Brain microvascular endothelial cell (primary cell): Measurements from ENCODE around the gene CREBRF.
"Not testable (repeated sequence)": the region's sequence is repeated elsewhere in the genome, so short reads cannot be mapped to it uniquely, and the experiment has no call there.

ENCODE experiments used
- DNase-seq: peaks from one replicate; pipeline ENCODE4 v3.0.0-alpha.2; 2020
- H3K27ac ChIP-seq: fragments of 250-450 bp; sonication (Bioruptor Pico); 2 replicates; pipeline ENCODE4 v1.5.1; 2020; ENCODE audit warnings: mild to moderate bottlenecking, moderate library complexity
- H3K27me3 ChIP-seq: fragments of 250-450 bp; sonication (Bioruptor Pico); replicated peaks from 2 replicates; pipeline ENCODE4 v1.5.1; 2020; ENCODE audit warnings: mild to moderate bottlenecking
- H3K36me3 ChIP-seq: fragments of 250-450 bp; sonication (Bioruptor Pico); replicated peaks from 2 replicates; pipeline ENCODE4 v1.5.1; 2020; ENCODE audit warnings: mild to moderate bottlenecking
- H3K4me3 ChIP-seq: 2 replicates; pipeline ENCODE4 v1.5.1; 2011; ENCODE audit warnings: low read depth, mild to moderate bottlenecking, control low read depth, low read length, moderate library complexity
- CTCF ChIP-seq: IDR thresholded peaks from 2 replicates; pipeline ENCODE4 v1.5.1; 2011; ENCODE audit warnings: low read depth, mild to moderate bottlenecking, moderate library complexity, low read length, control low read depth, inconsistent platforms; ENCODE audit errors: missing control alignments
- in situ Hi-C: cut with HindIII; loops from 2 replicates; pipeline ENCODE4 v1.10.0; 2017; ENCODE audit warnings: low sequenced_read_pairs, low pct_ligation_motif_present

CREBRF gene

DNA sequence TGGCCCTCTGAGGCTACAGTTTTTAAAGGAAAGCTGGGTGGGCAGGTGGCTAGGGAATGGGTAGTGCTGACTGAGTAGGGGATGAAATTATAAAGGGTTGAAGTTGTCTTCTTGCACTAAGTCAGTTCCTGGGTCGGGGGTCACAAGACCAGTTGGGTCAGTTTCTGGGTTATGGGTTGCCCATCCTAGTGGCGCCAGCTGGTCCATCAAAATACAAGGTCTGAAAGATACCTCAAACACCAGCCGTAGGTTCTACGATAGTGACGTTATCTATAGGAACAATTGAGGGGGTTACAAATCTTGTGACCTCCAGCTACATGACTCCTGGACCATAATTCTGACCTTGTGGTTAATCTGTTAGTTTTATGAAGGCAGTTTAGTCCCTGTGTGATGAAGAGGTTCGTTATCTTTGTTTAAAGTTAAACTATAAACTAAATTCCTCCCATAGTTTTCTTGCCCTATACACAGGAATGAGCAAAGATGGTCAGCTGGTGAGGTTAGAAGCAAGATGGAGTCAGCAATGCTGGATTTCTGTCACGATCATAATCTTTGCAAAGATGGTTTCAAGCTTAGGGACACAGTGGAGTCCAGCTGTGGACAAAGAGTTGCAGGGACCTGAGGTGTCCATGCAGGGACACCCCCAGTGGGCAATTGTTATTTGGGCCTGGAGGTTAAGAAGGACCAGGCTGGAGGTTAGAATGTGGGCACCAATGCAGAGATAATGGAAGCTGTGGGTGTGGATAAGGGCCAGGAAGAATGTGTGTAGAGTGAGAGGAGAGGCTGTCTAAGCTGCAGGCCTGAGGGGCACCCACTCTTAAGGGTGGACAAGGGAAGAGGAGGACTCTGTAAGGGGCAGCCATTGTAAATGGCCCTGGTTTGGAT is 14.0 kb upstream of the CREBRF start:
- Histone ChIP-seq H3K4me3 (no peak overlapping the region), H3K27ac (no peak overlapping the region), H3K36me3 (no peaks in the 10 kb centered on the region), H3K27me3 (no peaks in the 10 kb centered on the region)
- in situ Hi-C loops = no loop called here
- no peak for DNase-seq
- TF ChIP-seq CTCF = no peak

GRCh38 chr5:173042763-173043107 is 13.4 kb upstream of the CREBRF start:
- no peak for TF ChIP-seq CTCF
- no peaks in the 10 kb centered on the region for H3K36me3 ChIP-seq
- in situ Hi-C loops = no loop called here
- H3K27me3 ChIP-seq = no peaks in the 10 kb centered on the region
- H3K27ac ChIP-seq = no peak overlapping the region
- H3K4me3 ChIP-seq = no peak overlapping the region
- DNase-seq = no peak

DNA sequence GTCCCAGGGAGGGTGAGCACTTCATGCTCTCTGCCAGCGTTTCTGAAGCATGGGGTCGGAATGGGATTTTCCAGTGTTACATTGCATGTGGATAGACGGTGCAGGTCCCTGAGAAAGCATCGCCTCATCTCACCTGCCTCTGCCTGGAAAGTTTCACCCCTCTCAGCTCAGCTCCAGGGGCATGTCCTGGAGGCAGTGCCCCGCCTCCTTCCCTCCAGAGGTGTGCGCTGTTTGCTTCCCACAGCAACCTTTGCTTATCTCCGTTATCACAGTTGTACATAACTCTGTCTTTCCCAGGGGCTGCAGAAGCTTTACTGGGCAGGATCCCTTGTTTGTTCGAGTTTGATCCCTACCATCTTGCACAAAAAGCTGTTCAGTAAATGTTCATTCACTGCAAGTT is 10.7 kb upstream of the CREBRF start:
- in situ Hi-C loops = no loop called here
- no peak overlapping the region for H3K27ac ChIP-seq
- TF ChIP-seq CTCF = no peak
- DNase-seq = no peak
- H3K36me3 ChIP-seq = no peaks in the 10 kb centered on the region
- H3K4me3 ChIP-seq = no peak overlapping the region
- no peaks in the 10 kb centered on the region for H3K27me3 ChIP-seq

GRCh38 chr5:173047096-173047837 is 8.9 kb upstream of the CREBRF start:
- H3K4me3 ChIP-seq, H3K36me3 ChIP-seq, DNase-seq, in situ Hi-C loops, H3K27me3 ChIP-seq, H3K27ac ChIP-seq: not testable (repeated sequence)

- H3K4me3 ChIP-seq = no peak overlapping the region
- no peak overlapping the region for H3K27ac ChIP-seq
- TF ChIP-seq CTCF = no peak
- no peaks in the 10 kb centered on the region for H3K27me3 ChIP-seq
- no peaks in the 10 kb centered on the region for H3K36me3 ChIP-seq
- in situ Hi-C loops = no loop called here
- no peak for DNase-seq
Measured at GRCh38 chr5:173047838-173048105, 8.4 kb upstream of the CREBRF start.

DNA sequence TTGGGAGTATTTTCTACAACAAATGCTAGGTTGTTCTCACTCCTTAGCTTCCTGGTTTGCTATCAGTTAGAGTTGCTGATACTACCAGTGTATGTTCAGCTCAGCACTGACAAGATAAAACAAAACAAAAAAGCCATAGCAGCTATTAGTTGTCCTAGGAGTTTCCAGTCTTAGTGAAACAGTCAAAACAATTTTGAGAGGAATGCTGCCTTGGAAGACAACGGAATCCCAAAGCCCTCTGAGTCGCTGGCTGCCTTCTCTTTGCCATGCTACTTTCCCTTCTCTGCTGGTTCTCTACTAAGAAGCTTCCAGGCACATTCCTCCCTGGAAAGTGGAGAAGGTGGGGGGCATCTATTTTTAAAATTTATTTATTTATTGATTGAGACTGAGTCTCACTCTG is 5.4 kb upstream of the CREBRF start:
- Histone ChIP-seq H3K27ac (no peak overlapping the region), H3K36me3 (no peaks in the 10 kb centered on the region), H3K4me3 (no peak overlapping the region), H3K27me3 (no peaks in the 10 kb centered on the region)
- in situ Hi-C loops = no loop called here
- no peak for DNase-seq
- no peak for TF ChIP-seq CTCF
